ENCODE results near the gene PPP2R5D.
A peak's percentile ranks its signal among the peaks of the same experiment; 100 is the strongest.

Gene PPP2R5D

DNA sequence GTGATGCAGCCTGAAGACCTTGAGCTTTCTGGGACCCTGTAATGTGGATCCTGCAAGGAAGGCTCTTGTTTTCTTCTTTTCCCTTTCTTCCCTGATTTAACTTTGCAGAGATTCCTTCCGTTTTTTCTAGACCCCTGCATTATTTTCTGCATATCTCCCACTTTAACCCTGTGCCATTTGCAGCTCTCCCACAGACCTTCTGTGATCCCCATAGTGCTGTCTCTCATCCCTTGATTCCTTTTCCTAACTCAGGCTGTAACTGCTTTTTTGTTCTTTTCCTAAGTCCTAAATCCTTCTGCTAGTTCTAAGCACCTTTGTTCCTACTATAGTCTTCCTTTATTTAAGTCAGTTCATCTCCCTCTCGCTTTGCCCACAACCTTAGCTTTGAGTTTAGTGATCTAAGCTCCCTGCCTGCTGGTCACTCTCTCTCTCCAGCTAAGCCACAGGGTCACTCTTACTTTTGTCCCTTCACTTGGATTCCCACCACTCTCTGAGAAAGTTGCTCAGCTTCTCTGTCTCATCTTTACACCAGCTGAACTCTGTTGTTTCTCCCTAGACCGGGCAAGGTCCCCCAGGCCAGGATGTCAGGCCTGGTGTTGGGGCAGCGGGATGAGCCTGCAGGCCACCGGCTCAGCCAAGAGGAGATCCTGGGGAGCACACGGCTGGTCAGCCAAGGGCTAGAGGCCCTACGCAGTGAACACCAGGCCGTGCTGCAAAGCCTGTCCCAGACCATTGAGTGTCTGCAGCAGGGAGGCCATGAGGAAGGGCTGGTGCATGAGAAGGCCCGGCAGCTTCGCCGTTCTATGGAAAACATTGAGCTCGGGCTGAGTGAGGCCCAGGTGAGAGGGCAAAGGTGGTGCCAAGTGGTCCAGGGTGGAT, 76.6 kb downstream of the PPP2R5D start:
- Mint-ChIP-seq H3K4me3 (peak overlapping the region; percentile 95), H3K36me3 (ENCODE audit: low read depth) (peaks cover 24% of the 10 kb centered on the region), H3K4me1 (ENCODE audit: low read depth) (peaks cover 35% of the 10 kb centered on the region), H3K27ac (peak overlapping the region; percentile 5), H3K27me3 (no peaks in the 10 kb centered on the region), H3K9me3 (no peaks in the 10 kb centered on the region)

GRCh38 chr6:43061861-43062260, 77.5 kb downstream of the PPP2R5D start:
- peaks cover 31% of the 10 kb centered on the region for H3K4me1 Mint-ChIP-seq (ENCODE audit: low read depth)
- H3K27me3 Mint-ChIP-seq: no peaks in the 10 kb centered on the region
- H3K27ac Mint-ChIP-seq: no peak overlapping the region
- no peaks in the 10 kb centered on the region for H3K9me3 Mint-ChIP-seq
- H3K36me3 Mint-ChIP-seq (ENCODE audit: low read depth): peaks cover 20% of the 10 kb centered on the region
- no peak overlapping the region for H3K4me3 Mint-ChIP-seq

Measured in stimulated activated naive CD8-positive, alpha-beta T cell treated with anti-CD3 and anti-CD28 coated beads, Interleukin-15, Interleukin-2, amounts not matched to agents 100 ng/mL and 50 ng/mL, for 24 hours (primary cell).